GM21576 (cell line): ENCODE data around the gene FAM181A.
A peak's percentile ranks its signal among the peaks of the same experiment; 100 is the strongest.

Source experiments
- ATAC-seq: cut with Tn5 transposase; IDR thresholded peaks from one replicate; pipeline ENCODE4 v1.9.1; 2021; ENCODE audit warnings: mild to moderate bottlenecking, moderate library complexity; ENCODE audit not compliant: unreplicated experiment

The FAM181A gene

GRCh38 chr14:93928184-93929047, 1.3 kb downstream of the FAM181A start:
- ATAC-seq, result no peak

DNA sequence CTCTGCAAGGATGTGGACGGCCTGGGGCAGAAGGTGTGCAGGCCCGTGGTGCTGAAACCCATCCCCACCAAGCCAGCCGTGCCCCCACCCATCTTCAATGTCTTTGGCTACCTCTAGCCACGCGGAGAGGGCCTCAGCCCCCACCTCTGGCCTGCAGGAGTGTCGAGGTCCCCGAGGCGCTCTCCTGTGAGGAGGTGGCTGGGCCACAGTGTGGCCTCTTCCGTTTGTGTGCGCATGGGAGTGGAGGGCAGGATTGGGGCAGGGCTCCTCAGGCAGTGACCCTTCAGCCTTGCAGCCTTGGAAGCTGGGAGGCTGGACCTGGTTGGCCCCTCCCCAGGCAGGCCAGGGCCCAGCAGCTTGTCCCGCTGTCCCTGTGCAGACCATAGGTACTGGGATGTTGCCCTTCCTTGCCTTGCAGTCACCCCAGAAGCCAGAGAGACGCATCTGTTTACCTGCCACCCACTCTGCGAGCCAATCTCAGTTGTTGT, 1.9 kb downstream of the FAM181A start:
- no peak for ATAC-seq

DNA sequence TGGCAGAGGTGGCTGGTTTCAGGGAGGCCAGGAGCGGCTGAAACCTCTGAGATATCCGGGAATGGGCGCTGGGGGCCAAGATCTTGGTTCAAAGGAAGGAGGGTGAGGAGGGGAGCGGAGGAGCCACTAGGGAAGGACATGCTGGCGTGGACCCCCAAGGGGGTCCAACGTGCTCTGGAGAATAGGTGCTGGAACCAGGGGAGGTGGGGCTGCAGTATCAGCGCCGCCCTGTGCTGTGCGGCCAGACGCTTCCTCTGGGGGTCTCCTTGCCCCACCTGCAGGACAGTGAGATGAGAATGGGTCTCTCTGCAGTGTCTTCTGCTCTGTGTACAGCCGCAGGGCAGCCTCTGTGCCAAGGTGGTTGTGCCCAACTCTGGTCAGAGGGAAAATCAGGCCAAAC, 2.5 kb downstream of the FAM181A start:
- ATAC-seq, result no peak

GRCh38 chr14:93930296-93930988, 3.3 kb downstream of the FAM181A start:
- ATAC-seq, result no peak

GRCh38 chr14:93930989-93931307, 3.8 kb downstream of the FAM181A start:
- no peak for ATAC-seq

DNA sequence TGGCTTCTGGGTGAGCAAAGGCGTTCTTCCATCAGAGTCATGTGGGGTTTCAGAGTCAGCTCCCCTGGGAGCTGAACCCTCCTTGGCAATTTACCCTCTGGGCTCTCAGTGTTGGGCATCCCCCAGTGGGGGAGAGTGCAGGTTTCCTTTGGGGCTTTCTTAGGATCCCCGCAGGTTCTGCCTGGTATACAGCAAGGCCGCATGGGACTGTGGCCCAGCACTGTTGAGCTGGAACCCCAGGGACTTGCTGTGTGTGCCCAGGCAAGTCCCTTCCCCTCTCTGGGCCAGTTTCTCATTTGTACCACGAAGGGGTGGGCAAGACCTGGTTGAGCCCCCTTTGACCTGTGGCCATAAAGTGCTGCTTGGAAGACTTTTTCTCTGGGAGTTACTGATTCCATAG, 5.5 kb downstream of the FAM181A start:
- ATAC-seq, result no peak

- ATAC-seq, result no peak
Observed at GRCh38 chr14:93935213-93935612, 8.1 kb downstream of the FAM181A start.

- no peak for ATAC-seq
Observed at GRCh38 chr14:93936245-93936644, 9.1 kb downstream of the FAM181A start.

- no peak for ATAC-seq
Observed at GRCh38 chr14:93936926-93937325, 9.8 kb downstream of the FAM181A start.

DNA sequence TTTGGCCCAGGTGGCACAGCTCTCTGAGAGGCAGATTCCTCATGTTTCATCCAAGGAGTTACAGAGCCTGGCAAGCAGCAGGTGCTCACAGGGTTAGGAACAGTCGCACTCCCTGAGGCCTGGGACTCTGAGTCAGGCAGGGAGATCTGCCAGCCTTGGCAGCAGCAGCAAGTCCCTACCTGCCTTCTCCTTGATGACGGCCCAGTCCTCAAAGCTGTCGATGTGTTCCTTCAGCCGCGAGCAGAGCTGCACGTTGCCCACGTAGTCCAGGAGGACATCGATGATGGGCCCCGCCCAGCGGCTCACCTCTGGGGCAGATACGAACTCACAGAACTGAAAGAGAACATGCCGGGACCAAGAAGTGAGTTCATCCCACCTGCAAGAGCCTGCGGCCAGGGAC, 10.4 kb downstream of the FAM181A start:
- ATAC-seq, result no peak

GRCh38 chr14:93938751-93939303, 11.7 kb downstream of the FAM181A start:
- no peak for ATAC-seq

GRCh38 chr14:93939304-93940229, 12.4 kb downstream of the FAM181A start:
- peak; percentile 90 for ATAC-seq

- ATAC-seq, result no peak
Observed at GRCh38 chr14:93940437-93940836, 13.3 kb downstream of the FAM181A start.

DNA sequence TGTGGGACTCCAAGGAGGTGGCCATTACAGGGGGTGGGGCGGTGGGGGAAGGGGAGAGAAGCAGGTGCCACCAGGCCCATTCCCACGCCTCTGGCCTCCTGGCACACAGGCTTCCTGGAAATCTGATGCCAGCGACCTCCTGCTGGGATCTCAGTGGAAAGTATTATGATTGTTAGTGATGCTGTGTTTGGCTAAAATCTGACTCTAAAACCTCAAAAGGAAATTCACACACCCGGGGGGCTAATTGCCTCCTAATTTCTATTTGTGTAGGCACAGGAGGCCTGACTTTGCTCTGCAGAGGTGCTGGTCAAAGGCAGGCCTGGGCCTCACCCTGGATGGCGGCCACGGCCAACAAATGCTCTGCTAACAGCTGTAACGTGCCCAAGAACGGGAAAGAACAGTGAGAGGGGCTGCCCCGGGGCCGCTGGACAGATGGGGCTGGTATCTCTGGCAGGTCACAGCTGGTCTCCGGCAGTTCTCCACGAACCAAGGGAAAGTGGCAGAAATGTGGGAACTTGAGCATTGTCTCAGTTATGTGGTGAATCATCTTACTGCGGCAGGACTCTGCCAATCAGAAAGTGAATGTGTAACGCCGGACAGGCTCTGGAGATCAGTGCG, 14.3 kb downstream of the FAM181A start:
- no peak for ATAC-seq

DNA sequence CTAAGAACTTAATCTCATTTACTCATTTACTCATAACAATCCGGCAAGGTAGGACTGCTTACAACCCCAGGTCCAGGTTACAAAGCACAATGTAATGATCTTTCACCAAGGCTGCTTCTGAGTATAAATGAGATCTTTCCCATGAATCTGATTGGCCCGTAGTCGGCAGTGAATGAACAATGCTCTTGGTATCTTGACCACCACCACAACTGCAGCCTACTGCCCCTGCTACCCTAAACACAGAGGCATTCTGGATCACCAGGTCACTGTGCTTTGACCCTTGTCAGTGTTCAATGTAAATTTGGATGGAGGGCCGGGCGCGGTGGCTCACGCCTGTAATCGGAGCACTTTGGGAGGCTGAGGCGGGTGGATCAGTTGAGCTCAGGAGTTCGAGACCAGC, 15.9 kb downstream of the FAM181A start:
- ATAC-seq, result no peak

GRCh38 chr14:93943930-93944329, 16.8 kb downstream of the FAM181A start:
- no peak for ATAC-seq

- no peak for ATAC-seq
Observed at GRCh38 chr14:93944348-93945069, 17.4 kb downstream of the FAM181A start.

DNA sequence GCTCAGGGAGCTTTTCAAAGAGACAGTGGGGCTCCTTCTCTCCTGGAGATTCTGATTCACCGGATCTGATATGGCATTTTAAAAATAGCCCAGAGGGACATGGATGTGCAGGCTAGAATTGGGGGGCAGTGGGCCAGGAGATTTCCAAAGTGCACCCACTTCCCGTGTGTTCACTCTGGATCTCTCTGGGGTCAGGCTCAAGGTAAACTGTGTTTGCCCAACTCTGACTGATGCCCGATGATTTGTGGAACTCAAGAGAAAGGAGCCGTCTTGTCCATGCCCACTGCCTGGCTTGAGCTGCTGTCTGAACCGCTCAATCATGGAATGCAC, 17.9 kb downstream of the FAM181A start:
- ATAC-seq, result no peak

DNA sequence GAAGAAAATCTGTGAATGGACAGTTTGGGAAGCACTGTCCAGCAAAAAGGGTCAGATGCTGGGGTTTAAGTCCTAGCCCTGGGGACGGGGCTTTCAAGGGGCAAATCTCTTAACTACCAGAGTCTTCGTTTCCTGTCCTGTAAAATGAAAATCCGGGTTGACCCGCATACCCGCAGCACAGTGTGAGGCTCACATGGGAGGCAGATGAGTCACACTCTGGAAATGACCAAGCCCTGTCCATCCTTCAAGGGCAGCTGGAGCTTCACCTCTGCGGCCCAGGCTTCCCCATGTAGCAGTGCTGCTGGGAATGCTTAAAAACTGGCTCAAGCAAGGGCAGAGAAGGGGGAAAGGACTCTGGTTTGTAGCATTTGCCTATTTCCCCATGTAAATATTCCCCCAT, 19.0 kb downstream of the FAM181A start:
- ATAC-seq, result no peak

GRCh38 chr14:93946541-93947090, 19.5 kb downstream of the FAM181A start:
- ATAC-seq, result no peak
